GM10248 (cell line): ENCODE measurements around the gene CABLES2.

Experiments
- CTCF ChIA-PET: fragments of 300-600 bp; sonication (Branson Sonifier 250); formaldehyde crosslinking; extraction: SDS; loops from one replicate; lab custom pipeline; 2021; ENCODE audit warnings: antibody characterized with exemption; lab: Yijun Ruan, JAX
- POLR2A ChIA-PET: fragments of 350-650 bp; sonication (Branson Sonifier 250); formaldehyde crosslinking; extraction: SDS; loops from one replicate; lab custom pipeline; 2020; ENCODE audit warnings: antibody characterized with exemption; lab: Yijun Ruan, JAX
- DNase-seq: peaks from one replicate; pipeline ENCODE4 v3.0.0; 2012; ENCODE audit errors: extremely low spot score
- CTCF ChIP-seq: IDR thresholded peaks from 2 replicates; pipeline ENCODE4 v1.5.1; 2012; ENCODE audit warnings: mild to moderate bottlenecking, low read depth; ENCODE audit errors: extremely low read depth, missing control alignments, control extremely low read depth

The CABLES2 gene

GRCh38 chr20:62368976-62369814 lies 37.9 kb downstream of the CABLES2 start:
- POLR2A ChIA-PET, result no interaction called here
- DNase-seq, result no peak
- TF ChIP-seq CTCF, result peak; percentile 20
- CTCF ChIA-PET, result interaction anchor here (1.0 to 2.0 kb wide), 7 partner anchors 12 to 359 kb away, joined by 3 to 9 read pairs (median 3); no protein-coding TSS in a partner anchor

- no peak for DNase-seq
- CTCF ChIA-PET, result interaction anchor here (0.7 to 2.0 kb wide), 9 partner anchors 11 to 358 kb away, joined by 3 to 9 read pairs (median 3); no protein-coding TSS in a partner anchor
- POLR2A ChIA-PET, result no interaction called here
Observed at GRCh38 chr20:62368392-62368975, 38.6 kb downstream of the CABLES2 start.

GRCh38 chr20:62367633-62368391 lies 39.3 kb downstream of the CABLES2 start:
- POLR2A ChIA-PET, result no interaction called here
- TF ChIP-seq CTCF, result no peak

More at GRCh38 chr20:62368392-62368975, 38.6 kb downstream of the CABLES2 start:
- no peak for TF ChIP-seq CTCF

GRCh38 chr20:62367136-62367632 lies 39.9 kb downstream of the CABLES2 start, which contains the start of gene LAMA5:
Gene LAMA5, minus strand, starts transcription at chr20:62367312. Its CDS starts 67 bp downstream, at chr20:62367245.
- POLR2A ChIA-PET, result no interaction called here
- TF ChIP-seq CTCF, result no peak
- DNase-seq, result peak; percentile 75
- CTCF ChIA-PET, result interaction anchor here (1.4 to 1.9 kb wide), 4 partner anchors 10 to 16 kb away, joined by 3 to 5 read pairs (median 4); no protein-coding TSS in a partner anchor

More at GRCh38 chr20:62367633-62368391, 39.3 kb downstream of the CABLES2 start:
- DNase-seq, result no peak
- CTCF ChIA-PET, result interaction anchor here (0.7 to 2.0 kb wide), 10 partner anchors 10 to 249 kb away, joined by 3 to 9 read pairs (median 3); no protein-coding TSS in a partner anchor

GRCh38 chr20:62366370-62367135 lies 40.5 kb downstream of the CABLES2 start:
- TF ChIP-seq CTCF, result no peak
- ChIA-PET POLR2A (interaction anchor here (1.0 kb wide), 1 partner anchor 20 kb away, joined by 3 read pairs; the partner anchor contains the start of gene RPS21), CTCF (interaction anchor here (1.4 to 1.9 kb wide), 2 partner anchors 16 to 17 kb away, joined by 4 read pairs; no protein-coding TSS in a partner anchor)
- no peak for DNase-seq
